A549 (cell line): Measurements from ENCODE around the gene GTF2F1. TPM values are rescaled to one million over a fixed set of nuclear protein-coding genes. Genes with fewer than 3 reads are reported as not detected.

ENCODE experiments used
- ATAC-seq, 2 experiments: fragments of 200-7000 bp in 1 of 2; fragments of >200 bp in 1 of 2; cut with Nextera tagmentation in 1 of 2; cut with Tn5 transposase in 1 of 2; 3 replicates each; pipeline versions ENCODE4 v1.8.0 to v1.9.1; 2018 to 2020; ENCODE audit warnings: mild to moderate bottlenecking in 1 of 2, moderate library complexity in 1 of 2
- CTCF ChIA-PET: fragments of 300-600 bp; sonication (Branson Sonifier 250); formaldehyde crosslinking; extraction: SDS; loops from one replicate; lab custom pipeline; 2021; ENCODE audit warnings: antibody characterized with exemption, inconsistent platforms; lab: Yijun Ruan, JAX
- POLR2A ChIA-PET: fragments of 350-600 bp; formaldehyde crosslinking; extraction: SDS; loops from one replicate; lab custom pipeline; 2021; ENCODE audit warnings: antibody characterized with exemption, inconsistent platforms; lab: Yijun Ruan, JAX
- DNase-seq, 2 experiments: peaks; one replicate each; pipeline versions ENCODE4 v3.0.0 to v3.0.0-alpha.2; 2011 to 2016; ENCODE audit warnings: low read depth in 1 of 2, low spot score in 1 of 2
- FAIRE-seq: peaks from 2 replicates; lab custom pipeline; 2011; peaks lifted over from hg19 to GRCh38; lab: Jason Lieb, UNC
- H3K27ac ChIP-seq, 2 experiments: fragments of >200 bp; sonication (Bioruptor Twin); formaldehyde crosslinking; 3 replicates each; pipeline ENCODE4 v1.5.1; 2016 to 2017
- H3K4me1 ChIP-seq: fragments of >200 bp; sonication (Bioruptor Twin); formaldehyde crosslinking; 3 replicates; pipeline ENCODE4 v1.6.1; 2016
- H3K4me2 ChIP-seq: fragments of >200 bp; sonication (Bioruptor Twin); formaldehyde crosslinking; 3 replicates; pipeline ENCODE4 v1.6.1; 2016
- H3K4me3 ChIP-seq: fragments of >200 bp; sonication (Bioruptor Twin); formaldehyde crosslinking; 3 replicates; pipeline ENCODE4 v1.5.1; 2016
- H3K9me3 ChIP-seq: fragments of >200 bp; sonication (Bioruptor Twin); formaldehyde crosslinking; 3 replicates; pipeline ENCODE4 v1.6.1; 2016
- BHLHE40 ChIP-seq: IDR thresholded peaks from 2 replicates; pipeline ENCODE4 v1.6.1; 2012; ENCODE audit warnings: low read depth, low read length, inconsistent platforms
- CBX2 ChIP-seq: fragments of 200-600 bp; sonication (generic); IDR thresholded peaks from 2 replicates; pipeline ENCODE4 v1.6.1; 2016; ENCODE audit warnings: low read depth, mild to moderate bottlenecking, borderline replicate concordance
- FOSB ChIP-seq: fragments of 250-450 bp; sonication (Bioruptor Pico); IDR thresholded peaks from 2 replicates; pipeline ENCODE4 v1.5.0; 2020; ENCODE audit warnings: mild to moderate bottlenecking, moderate library complexity
- HDAC2 ChIP-seq: fragments of 200-600 bp; sonication (generic); IDR thresholded peaks from 2 replicates; pipeline ENCODE4 v1.6.1; 2016
- HOXA7 ChIP-seq: fragments of 250-450 bp; sonication (Bioruptor Pico); IDR thresholded peaks from 2 replicates; pipeline ENCODE4 v1.5.0; 2020; ENCODE audit warnings: mild to moderate bottlenecking, moderate library complexity
- JUN ChIP-seq, 2 experiments: fragments of >200 bp; sonication (Bioruptor Twin); formaldehyde crosslinking; IDR thresholded peaks; 2 replicates in 1 of 2; 3 replicates in 1 of 2; pipeline ENCODE4 v1.6.1; 2016 to 2017
- MAFK ChIP-seq: fragments of 450-650 bp; IDR thresholded peaks from 2 replicates; pipeline ENCODE4 v1.6.1; 2014; ENCODE audit not compliant: partially characterized antibody
- NR3C1 ChIP-seq: fragments of >200 bp; sonication (Bioruptor Twin); formaldehyde crosslinking; IDR thresholded peaks from 3 replicates; pipeline ENCODE4 v1.6.1; 2017
- POLR2AphosphoS2 ChIP-seq: conservative IDR thresholded peaks from 2 replicates; pipeline ENCODE4 v1.6.1; 2012; ENCODE audit warnings: low read length, improper control_type of control experiment, inconsistent platforms
- RAD21 ChIP-seq, 2 experiments: fragments of >200 bp in 1 of 2; sonication (Bioruptor Twin) in 1 of 2; formaldehyde crosslinking in 1 of 2; IDR thresholded peaks in 1 of 2; conservative IDR thresholded peaks in 1 of 2; 2 replicates in 1 of 2; 3 replicates in 1 of 2; pipeline ENCODE4 v1.6.1; 2012 to 2018; ENCODE audit warnings: inconsistent platforms in 1 of 2
- RFX5 ChIP-seq: fragments of 450-650 bp; IDR thresholded peaks from 2 replicates; pipeline ENCODE4 v1.7.1; 2014; ENCODE audit warnings: antibody characterized with exemption, mild to moderate bottlenecking, moderate library complexity
- RNF2 ChIP-seq: fragments of 200-600 bp; sonication (generic); IDR thresholded peaks from 2 replicates; pipeline ENCODE4 v1.6.1; 2016; ENCODE audit warnings: low read depth, mild to moderate bottlenecking, antibody characterized with exemption, moderate library complexity, borderline replicate concordance
- SREBF2 ChIP-seq: fragments of 450-650 bp; IDR thresholded peaks from 2 replicates; pipeline ENCODE4 v1.6.1; 2014; ENCODE audit warnings: mild to moderate bottlenecking, moderate library complexity
- TP53 ChIP-seq: fragments of 250-450 bp; sonication (Bioruptor Pico); IDR thresholded peaks from 2 replicates; pipeline ENCODE4 v1.5.0; 2021; ENCODE audit warnings: mild to moderate bottlenecking, moderate library complexity
- ZC3H11A ChIP-seq: fragments of 450-650 bp; IDR thresholded peaks from 2 replicates; pipeline ENCODE4 v1.6.1; 2014; ENCODE audit warnings: antibody characterized with exemption, mild to moderate bottlenecking
- WGBS: methylation state at CpG from one replicate; pipeline ENCODE4 v1.1.6; 2017; ENCODE audit errors: missing lambda C conversion rate; 5-methylcytosine and 5-hydroxymethylcytosine counted together
- polyA plus RNA-seq, 4 experiments: library from polyadenylated mRNA; depleted of rRNA in 3 of 4; stranded (reverse); fragments of >200 nt; fragmentation: RNase III in 1 of 4; extraction: RNeasy Plus Mini Kit Qiagen cat#74134 plus additional on column Dnase treatment in 1 of 4; gene quantifications; 2 replicates in 3 of 4; 3 replicates in 1 of 4; pipeline ENCODE4 v1.2.3, GENCODE V29; 2011 to 2017
- TF ChIP-seq, protein P1 (sequence below): IDR thresholded peaks from 2 replicates; pipeline ENCODE4 v1.6.1; 2012; ENCODE audit warnings: low read depth, borderline replicate concordance
- TF ChIP-seq, protein P2 (sequence below): fragments of >200 bp; sonication (Bioruptor Twin); formaldehyde crosslinking; IDR thresholded peaks from 2 replicates; pipeline ENCODE4 v1.6.1; 2016
- TF ChIP-seq, protein P3 (sequence below): fragments of 150-350 bp; IDR thresholded peaks from 2 replicates; pipeline ENCODE4 v1.6.1; 2014; ENCODE audit warnings: low read depth, mild to moderate bottlenecking, low read length

GTF2F1 gene
- polyA plus RNA-seq, 2 of the 4 experiments (the other 2 are of a cell fraction): 39.0 to 75.3 TPM

DNA sequence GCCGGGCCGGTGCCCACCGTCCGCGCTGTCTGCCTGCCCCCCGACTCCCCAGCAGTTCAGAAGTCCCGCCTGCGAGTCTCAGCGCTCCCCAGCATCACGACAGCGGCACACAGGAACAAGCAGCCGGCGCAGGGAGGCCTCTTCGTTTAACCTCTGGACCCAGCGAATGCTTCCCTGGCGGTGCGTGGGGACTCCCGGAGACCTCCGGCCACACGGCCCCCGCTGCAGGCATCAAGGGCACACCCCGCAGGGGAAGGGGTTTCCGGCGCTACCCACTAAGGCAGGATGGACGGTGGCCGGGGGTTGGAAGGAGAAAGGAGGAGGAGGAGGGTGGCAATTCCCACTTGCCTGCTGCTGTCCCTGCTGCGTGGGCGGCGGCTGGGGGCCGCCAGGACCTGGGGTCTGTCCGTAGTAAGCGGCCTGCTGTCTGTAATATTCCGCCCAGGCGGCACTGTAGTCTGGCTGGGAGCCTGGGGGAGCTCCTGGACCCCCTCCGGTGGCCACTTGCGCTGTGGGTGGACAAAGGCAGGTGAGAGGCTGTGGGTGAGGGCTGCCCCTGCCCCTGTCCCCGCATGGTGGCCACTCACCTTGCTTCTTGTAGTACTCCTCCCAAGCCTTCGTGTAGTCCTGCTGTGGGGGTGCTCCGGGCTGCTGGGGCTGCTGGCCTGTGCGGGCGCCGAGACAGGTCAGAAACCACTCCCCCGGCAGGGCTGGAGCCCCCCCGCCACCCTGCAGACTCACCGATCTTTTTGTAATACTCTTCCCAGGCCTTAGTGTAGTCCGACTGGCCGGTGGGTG lies 22.0 kb upstream of the GTF2F1 start:
- TF ChIP-seq HDAC2: no peak
- TF ChIP-seq MAFK: no peak
- TF ChIP-seq NR3C1: no peak
- no peak for TF ChIP-seq POLR2AphosphoS2
- TF ChIP-seq, protein P1, sequence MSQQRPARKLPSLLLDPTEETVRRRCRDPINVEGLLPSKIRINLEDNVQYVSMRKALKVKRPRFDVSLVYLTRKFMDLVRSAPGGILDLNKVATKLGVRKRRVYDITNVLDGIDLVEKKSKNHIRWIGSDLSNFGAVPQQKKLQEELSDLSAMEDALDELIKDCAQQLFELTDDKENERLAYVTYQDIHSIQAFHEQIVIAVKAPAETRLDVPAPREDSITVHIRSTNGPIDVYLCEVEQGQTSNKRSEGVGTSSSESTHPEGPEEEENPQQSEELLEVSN: no peak
- TF ChIP-seq, protein P2, sequence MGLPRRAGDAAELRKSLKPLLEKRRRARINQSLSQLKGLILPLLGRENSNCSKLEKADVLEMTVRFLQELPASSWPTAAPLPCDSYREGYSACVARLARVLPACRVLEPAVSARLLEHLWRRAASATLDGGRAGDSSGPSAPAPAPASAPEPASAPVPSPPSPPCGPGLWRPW: no peak
- no peak for TF ChIP-seq RAD21 (conservative IDR thresholded peaks at IDR 0.05 in 1 of 2, IDR thresholded peaks at IDR 0.05 in 1 of 2)
- no peak for TF ChIP-seq TP53 (CRISPR knock-in tag)
- DNase-seq (no peak), ATAC-seq (no peak), FAIRE-seq (no peak)
- WGBS: 90% methylated on average over 23 of the region's 47 CpGs
- Histone ChIP-seq H3K9me3 (no peaks in the 10 kb centered on the region), H3K4me1 (no peaks in the 10 kb centered on the region), H3K4me3 (no peak overlapping the region), H3K4me2 (no peak overlapping the region), H3K27ac (no peak overlapping the region)
- ChIA-PET POLR2A (no interaction called here), CTCF (interaction anchor here (1.2 kb wide), 1 partner anchor 196 kb away, joined by 3 read pairs; no protein-coding TSS in a partner anchor)

DNA sequence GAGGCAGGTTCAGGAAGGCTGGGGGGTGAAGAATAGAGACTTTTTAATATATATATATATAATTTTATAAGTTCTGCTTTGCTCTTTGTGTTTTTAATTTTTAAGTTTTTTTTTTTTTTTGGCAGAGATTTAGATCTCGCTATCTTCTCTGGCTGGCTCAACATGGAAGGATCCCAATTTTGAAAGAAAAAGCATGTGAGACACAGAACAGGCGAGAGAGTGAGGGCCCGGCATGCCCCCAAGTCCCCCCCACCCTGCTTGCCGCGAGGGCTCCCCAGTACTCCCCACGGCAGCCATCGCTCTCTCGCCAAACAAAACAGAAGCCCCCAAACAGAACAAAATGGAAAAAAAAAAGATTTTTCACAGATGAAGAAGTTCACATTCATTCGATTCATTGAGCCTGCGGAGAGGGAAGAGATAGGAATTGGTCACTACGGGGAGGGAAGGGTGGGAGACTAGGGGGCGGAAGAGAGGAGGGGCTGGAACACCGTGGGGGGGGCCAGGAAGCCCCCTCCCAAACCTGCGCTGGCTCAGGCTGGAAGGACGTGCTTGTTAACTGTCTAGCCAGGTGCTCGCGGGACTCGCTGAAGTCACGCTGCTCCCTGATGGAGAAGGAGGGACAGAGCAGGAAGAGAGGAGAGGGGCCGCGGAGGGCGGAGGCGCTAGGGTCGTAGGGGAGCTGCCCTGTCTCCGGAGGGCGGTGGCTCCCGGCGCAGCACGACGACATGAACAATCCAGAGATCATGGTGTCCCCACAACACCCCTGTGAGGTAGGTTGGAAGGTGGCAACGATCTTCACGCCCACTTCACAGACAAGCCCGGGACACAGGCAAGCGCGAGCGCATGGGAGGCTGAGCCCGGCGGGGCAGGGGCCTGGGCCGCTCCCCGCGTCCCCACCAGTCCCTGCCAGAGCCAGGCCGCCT lies 21.0 kb upstream of the GTF2F1 start:
- whole genome bisulfite sequencing: 92% methylated on average over 39 of the region's 42 CpGs
- H3K27ac ChIP-seq: no peak overlapping the region
- TF ChIP-seq, protein P3, sequence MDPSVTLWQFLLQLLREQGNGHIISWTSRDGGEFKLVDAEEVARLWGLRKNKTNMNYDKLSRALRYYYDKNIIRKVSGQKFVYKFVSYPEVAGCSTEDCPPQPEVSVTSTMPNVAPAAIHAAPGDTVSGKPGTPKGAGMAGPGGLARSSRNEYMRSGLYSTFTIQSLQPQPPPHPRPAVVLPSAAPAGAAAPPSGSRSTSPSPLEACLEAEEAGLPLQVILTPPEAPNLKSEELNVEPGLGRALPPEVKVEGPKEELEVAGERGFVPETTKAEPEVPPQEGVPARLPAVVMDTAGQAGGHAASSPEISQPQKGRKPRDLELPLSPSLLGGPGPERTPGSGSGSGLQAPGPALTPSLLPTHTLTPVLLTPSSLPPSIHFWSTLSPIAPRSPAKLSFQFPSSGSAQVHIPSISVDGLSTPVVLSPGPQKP: no peak
- no peak for TF ChIP-seq ZC3H11A
- TF ChIP-seq JUN (IDR thresholded peaks at IDR 0.05): no peak
- TF ChIP-seq SREBF2: no peak
- TF ChIP-seq, protein P1: no peak
- no peak for TF ChIP-seq RFX5
- no peak for TF ChIP-seq HOXA7 (CRISPR knock-in tag)
- TF ChIP-seq RNF2: no peak
- TF ChIP-seq, all 56 proteins: peak for 0
- ChIA-PET POLR2A (no interaction called here), CTCF (no interaction called here)
- no peaks in the 10 kb centered on the region for H3K4me1 ChIP-seq
- DNase-seq (no peak), ATAC-seq (no peak), FAIRE-seq (no peak)
- H3K9me3 ChIP-seq: no peaks in the 10 kb centered on the region
- no peak overlapping the region for H3K4me2 ChIP-seq
- no peak overlapping the region for H3K4me3 ChIP-seq

DNA sequence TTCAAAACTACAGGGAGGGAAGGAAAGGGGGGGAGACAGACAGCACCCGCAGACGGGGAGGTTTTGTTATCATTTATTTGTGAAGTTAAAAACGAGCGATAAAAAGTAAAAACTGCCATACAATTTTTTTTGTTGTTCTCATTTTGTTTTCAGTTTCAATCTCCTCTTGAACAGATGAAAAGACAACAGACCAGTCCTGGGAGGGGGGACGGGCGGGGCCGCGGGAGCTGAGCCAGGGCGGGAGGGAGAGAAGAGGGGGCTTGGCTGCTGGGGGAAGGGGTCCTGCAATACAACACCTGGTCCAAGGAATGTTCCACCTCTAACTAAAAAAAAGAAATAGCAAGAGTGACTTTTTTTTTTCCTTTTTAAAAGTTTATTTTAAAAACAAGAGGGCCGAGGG lies 20.3 kb upstream of the GTF2F1 start:
- Histone ChIP-seq H3K4me1 (no peaks in the 10 kb centered on the region), H3K4me2 (no peak overlapping the region), H3K9me3 (no peaks in the 10 kb centered on the region), H3K27ac (no peak overlapping the region), H3K4me3 (no peak overlapping the region)
- TF ChIP-seq BHLHE40: no peak
- no peak for TF ChIP-seq FOSB (CRISPR knock-in tag)
- TF ChIP-seq CBX2: no peak
- no peak for DNase-seq
- POLR2A ChIA-PET: no interaction called here
- no peak for FAIRE-seq
- CTCF ChIA-PET: no interaction called here
- WGBS: 95% methylated on average over 10 of the region's 10 CpGs
- no peak for ATAC-seq
